ENCODE measurements around the gene TSPAN33. TPM values are rescaled to one million over a fixed set of nuclear protein-coding genes. Genes with fewer than 3 reads are reported as not detected.
A peak's percentile ranks its signal among the peaks of the same experiment; 100 is the strongest.

TSPAN33 gene
- total RNA-seq, 1 donor from 2014 or later: 13.8 TPM

- Mint-ChIP-seq H3K4me1 (ENCODE audit: unreplicated experiment) (peaks cover 29% of the 10 kb centered on the region), H3K27me3 (peaks cover 4% of the 10 kb centered on the region), H3K4me3 (peak overlapping the region; percentile 98), H3K27ac (peak overlapping the region; percentile 70), H3K36me3 (peaks cover 20% of the 10 kb centered on the region), H3K9me3 (no peaks in the 10 kb centered on the region)
- no peak for TF ChIP-seq CTCF (conservative IDR thresholded peaks at IDR 0.05)
- no peak for DNase-seq (ENCODE audit: extremely low spot score, unreplicated experiment)
These were observed 45.3 kb downstream of the TSPAN33 start for GRCh38 chr7:129189661-129190310.

GRCh38 chr7:129191272-129191671 is 46.8 kb downstream of the TSPAN33 start:
- peaks cover 25% of the 10 kb centered on the region for H3K36me3 Mint-ChIP-seq
- no peak for DNase-seq (ENCODE audit: extremely low spot score, unreplicated experiment)
- no peaks in the 10 kb centered on the region for H3K9me3 Mint-ChIP-seq
- peaks cover 29% of the 10 kb centered on the region for H3K4me1 Mint-ChIP-seq (ENCODE audit: unreplicated experiment)
- H3K4me3 Mint-ChIP-seq: peak overlapping the region; percentile 68
- TF ChIP-seq CTCF (conservative IDR thresholded peaks at IDR 0.05): no peak
- no peak overlapping the region for H3K27ac Mint-ChIP-seq
- H3K27me3 Mint-ChIP-seq: peaks cover 4% of the 10 kb centered on the region

GRCh38 chr7:129193892-129194291 is 49.4 kb downstream of the TSPAN33 start:
- peaks cover 5% of the 10 kb centered on the region for H3K9me3 Mint-ChIP-seq
- no peak overlapping the region for H3K4me3 Mint-ChIP-seq
- peaks cover 25% of the 10 kb centered on the region for H3K4me1 Mint-ChIP-seq (ENCODE audit: unreplicated experiment)
- H3K27me3 Mint-ChIP-seq: no peaks in the 10 kb centered on the region
- no peak for DNase-seq (ENCODE audit: extremely low spot score, unreplicated experiment)
- H3K36me3 Mint-ChIP-seq: peaks cover 31% of the 10 kb centered on the region
- TF ChIP-seq CTCF (conservative IDR thresholded peaks at IDR 0.05): no peak
- H3K27ac Mint-ChIP-seq: no peak overlapping the region

GRCh38 chr7:129197771-129198170 is 53.3 kb downstream of the TSPAN33 start:
- Mint-ChIP-seq H3K4me3 (no peak overlapping the region), H3K27ac (no peak overlapping the region), H3K9me3 (peaks cover 5% of the 10 kb centered on the region), H3K27me3 (no peaks in the 10 kb centered on the region), H3K36me3 (peaks cover 15% of the 10 kb centered on the region), H3K4me1 (ENCODE audit: unreplicated experiment) (no peaks in the 10 kb centered on the region)
- TF ChIP-seq CTCF (conservative IDR thresholded peaks at IDR 0.05): no peak
- no peak for DNase-seq (ENCODE audit: extremely low spot score, unreplicated experiment)

- Mint-ChIP-seq H3K4me3 (no peak overlapping the region), H3K4me1 (ENCODE audit: unreplicated experiment) (no peaks in the 10 kb centered on the region), H3K9me3 (peaks cover 5% of the 10 kb centered on the region), H3K27ac (no peak overlapping the region), H3K27me3 (no peaks in the 10 kb centered on the region), H3K36me3 (peaks cover 14% of the 10 kb centered on the region)
- TF ChIP-seq CTCF (conservative IDR thresholded peaks at IDR 0.05): no peak
- DNase-seq (ENCODE audit: extremely low spot score, unreplicated experiment): no peak
These were observed 54.9 kb downstream of the TSPAN33 start for GRCh38 chr7:129199406-129199805.
